ENCODE measurements around the gene DERA.

DERA gene

DNA sequence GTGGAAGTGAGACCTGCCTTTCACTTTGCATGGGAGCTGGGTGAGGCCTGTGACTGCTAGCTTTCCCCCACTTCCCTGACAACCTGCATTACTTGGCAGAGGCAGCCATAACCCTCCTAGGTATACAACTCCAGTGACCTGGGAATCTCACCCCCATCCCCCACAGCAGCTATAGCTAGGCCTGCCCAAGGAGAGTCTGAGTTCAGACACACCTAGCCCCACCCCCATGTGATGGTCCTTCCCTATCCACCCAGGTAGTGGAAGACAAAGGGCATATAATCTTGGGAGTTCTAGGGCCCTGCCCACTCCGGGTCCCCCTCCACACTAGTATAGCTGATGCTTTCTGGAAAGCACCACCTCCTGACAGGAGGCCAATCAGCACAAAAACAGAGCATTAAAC lies 35.3 kb upstream of the DERA start:
- TF ChIP-seq, protein P1, sequence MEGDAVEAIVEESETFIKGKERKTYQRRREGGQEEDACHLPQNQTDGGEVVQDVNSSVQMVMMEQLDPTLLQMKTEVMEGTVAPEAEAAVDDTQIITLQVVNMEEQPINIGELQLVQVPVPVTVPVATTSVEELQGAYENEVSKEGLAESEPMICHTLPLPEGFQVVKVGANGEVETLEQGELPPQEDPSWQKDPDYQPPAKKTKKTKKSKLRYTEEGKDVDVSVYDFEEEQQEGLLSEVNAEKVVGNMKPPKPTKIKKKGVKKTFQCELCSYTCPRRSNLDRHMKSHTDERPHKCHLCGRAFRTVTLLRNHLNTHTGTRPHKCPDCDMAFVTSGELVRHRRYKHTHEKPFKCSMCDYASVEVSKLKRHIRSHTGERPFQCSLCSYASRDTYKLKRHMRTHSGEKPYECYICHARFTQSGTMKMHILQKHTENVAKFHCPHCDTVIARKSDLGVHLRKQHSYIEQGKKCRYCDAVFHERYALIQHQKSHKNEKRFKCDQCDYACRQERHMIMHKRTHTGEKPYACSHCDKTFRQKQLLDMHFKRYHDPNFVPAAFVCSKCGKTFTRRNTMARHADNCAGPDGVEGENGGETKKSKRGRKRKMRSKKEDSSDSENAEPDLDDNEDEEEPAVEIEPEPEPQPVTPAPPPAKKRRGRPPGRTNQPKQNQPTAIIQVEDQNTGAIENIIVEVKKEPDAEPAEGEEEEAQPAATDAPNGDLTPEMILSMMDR (IDR thresholded peaks at IDR 0.05; ENCODE audit: insufficient read depth, low read depth, low read length, missing control alignments): no peak
- no peak overlapping the region for H3K4me3 ChIP-seq (ENCODE audit: low read depth, low read length)
- DNase-seq (ENCODE audit: low read depth): no peak

DNA sequence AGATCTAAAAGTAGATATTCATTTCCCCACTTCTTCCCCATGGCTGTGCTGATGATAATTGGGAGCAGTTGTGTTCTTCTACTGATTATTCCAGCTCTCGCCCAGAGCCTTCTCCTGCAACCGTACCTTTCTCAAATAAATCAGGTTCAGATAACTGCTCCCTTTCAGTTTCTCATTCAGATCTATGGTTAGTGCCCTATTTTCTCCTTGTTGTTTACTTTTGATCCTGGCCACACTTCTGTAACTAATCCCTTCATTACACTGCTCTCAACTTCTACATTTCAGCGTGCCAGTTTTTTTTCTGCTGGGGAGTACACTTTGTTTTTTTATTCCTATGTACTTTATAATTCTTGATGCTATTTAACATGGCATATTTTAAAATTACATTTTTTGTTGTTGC lies 31.7 kb upstream of the DERA start:
- H3K4me3 ChIP-seq (ENCODE audit: low read depth, low read length): no peak overlapping the region
- DNase-seq (ENCODE audit: low read depth): no peak
- TF ChIP-seq, protein P1 (IDR thresholded peaks at IDR 0.05; ENCODE audit: insufficient read depth, low read depth, low read length, missing control alignments): no peak

DNA sequence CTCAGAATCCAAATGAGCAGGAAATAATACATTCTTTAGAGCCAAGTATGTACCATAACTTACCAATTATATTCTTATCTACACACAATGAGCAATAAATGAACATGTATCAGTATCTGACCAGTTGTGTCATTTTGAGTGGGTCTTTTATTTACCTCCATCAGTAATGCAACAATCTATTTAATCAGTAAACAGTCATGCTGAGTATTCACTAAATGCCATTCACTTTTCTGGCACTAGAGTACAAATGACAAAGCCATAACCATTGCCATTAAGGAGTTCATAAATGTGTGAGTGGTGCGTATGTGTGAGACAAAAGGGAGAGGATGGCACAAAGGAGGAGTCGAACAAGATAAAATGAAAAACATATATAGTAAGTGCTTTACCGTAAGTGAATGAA lies 30.4 kb upstream of the DERA start:
- TF ChIP-seq, protein P1 (IDR thresholded peaks at IDR 0.05; ENCODE audit: insufficient read depth, low read depth, low read length, missing control alignments): no peak
- DNase-seq (ENCODE audit: low read depth): no peak
- H3K4me3 ChIP-seq (ENCODE audit: low read depth, low read length): no peak overlapping the region

DNA sequence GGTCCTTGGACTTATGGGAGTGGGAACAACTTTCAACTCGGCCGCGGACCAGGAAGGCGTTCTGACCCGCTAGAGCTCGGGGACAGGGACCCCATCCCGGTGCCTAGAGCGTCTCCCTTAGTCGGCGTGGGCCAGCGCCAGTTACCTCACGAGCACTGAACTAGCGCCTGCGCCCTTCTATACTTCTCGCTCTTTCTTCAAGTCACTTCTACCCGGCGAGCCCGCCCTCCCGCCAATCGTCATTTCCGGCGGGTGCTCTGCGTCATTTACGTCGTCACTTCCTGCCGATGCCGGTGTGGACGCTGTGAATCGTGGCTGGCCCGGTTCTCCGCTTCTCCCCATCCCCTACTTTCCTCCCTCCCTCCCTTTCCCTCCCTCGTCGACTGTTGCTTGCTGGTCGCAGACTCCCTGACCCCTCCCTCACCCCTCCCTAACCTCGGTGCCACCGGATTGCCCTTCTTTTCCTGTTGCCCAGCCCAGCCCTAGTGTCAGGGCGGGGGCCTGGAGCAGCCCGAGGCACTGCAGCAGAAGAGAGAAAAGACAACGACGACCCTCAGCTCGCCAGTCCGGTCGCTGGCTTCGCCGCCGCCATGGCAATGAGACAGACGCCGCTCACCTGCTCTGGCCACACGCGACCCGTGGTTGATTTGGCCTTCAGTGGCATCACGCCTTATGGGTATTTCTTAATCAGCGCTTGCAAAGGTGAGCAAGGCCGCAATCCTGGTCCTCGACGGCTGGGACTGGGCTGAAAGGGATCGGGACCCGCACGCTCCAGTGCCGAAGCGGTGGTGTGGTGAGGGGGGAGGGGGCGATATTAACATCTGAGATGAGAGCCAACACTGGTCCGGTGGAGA lies 28.8 kb upstream of the DERA start, which contains the start of gene STRAP:
TSS of gene STRAP (plus strand) at position 270 of the 854 bp plus-strand sequence. CDS start at position 591, 321 bp downstream.
- DNase-seq (ENCODE audit: low read depth): peak; percentile 97
- peak within 1 kb of the TSS; percentile 96 for H3K4me3 ChIP-seq (ENCODE audit: low read depth, low read length)
- TF ChIP-seq, protein P1 (IDR thresholded peaks at IDR 0.05; ENCODE audit: insufficient read depth, low read depth, low read length, missing control alignments): no peak

DNA sequence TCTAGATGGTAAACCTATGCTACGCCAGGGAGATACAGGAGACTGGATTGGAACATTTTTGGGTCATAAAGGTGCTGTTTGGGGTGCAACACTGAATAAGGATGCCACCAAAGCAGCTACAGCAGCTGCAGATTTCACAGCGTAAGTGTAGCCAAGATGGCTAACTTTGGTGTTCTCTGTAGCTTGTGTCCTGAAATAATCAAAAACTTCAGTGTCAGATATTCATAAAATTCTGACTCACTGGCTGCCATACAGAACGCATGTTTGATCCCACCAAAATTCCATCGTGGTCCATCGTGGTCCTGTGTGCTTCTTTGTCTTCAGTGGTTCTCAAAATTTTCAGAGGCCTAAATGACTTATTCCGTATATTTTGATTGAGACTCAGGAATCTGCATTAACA lies 27.6 kb upstream of the DERA start:
- H3K4me3 ChIP-seq (ENCODE audit: low read depth, low read length): peak overlapping the region; percentile 96
- TF ChIP-seq, protein P1 (IDR thresholded peaks at IDR 0.05; ENCODE audit: insufficient read depth, low read depth, low read length, missing control alignments): no peak
- DNase-seq (ENCODE audit: low read depth): no peak

DNA sequence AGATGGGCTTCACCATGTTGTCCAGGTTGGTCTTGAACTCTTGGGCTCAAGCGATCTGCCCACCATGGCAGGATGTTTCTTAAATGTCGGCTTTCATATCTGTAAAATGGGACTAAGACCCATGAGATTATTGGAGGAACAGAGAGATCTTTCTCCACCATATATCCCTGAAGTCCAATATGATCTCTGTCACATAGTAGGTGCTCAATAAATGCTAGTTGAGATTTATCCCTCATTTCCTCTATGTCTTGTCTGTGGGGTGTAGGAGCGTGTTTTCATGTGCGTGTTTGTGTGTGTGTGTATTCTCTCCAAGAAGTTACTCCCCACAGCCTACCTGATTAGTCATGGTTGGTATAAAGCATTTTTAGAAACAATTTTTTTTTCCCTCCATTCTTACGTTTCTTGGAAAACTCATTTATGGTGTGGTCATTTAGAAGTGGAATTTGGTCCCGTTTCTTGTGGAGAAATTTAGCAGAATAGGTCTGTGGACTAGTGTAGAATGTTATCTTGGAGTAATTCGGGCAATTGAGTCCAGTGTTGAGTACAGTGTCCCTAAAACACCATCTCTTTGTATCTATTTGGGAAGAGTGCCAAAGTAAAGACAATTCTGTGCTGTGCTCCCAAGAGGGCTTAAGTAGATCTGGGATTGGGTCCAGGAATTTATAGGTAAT lies 24.6 kb upstream of the DERA start:
- TF ChIP-seq, protein P1 (IDR thresholded peaks at IDR 0.05; ENCODE audit: insufficient read depth, low read depth, low read length, missing control alignments): no peak
- no peak overlapping the region for H3K4me3 ChIP-seq (ENCODE audit: low read depth, low read length)
- no peak for DNase-seq (ENCODE audit: low read depth)

Measured in GM12865 (cell line).